Panc1 (cell line): ENCODE data around the gene GRHL3.

ENCODE experiments used
- CTCF ChIP-seq: fragments of 450-650 bp; IDR thresholded peaks from 2 replicates; pipeline ENCODE4 v1.5.1; 2017; ENCODE audit warnings: mild to moderate bottlenecking
- POLR2AphosphoS5 ChIP-seq: IDR thresholded peaks from 2 replicates; pipeline ENCODE4 v1.6.1; 2012; ENCODE audit warnings: mild to moderate bottlenecking, low read depth, low read length, moderate library complexity
- SIN3A ChIP-seq: IDR thresholded peaks from 2 replicates; pipeline ENCODE4 v1.6.1; 2012; ENCODE audit warnings: low read depth, mild to moderate bottlenecking, low read length, moderate library complexity, borderline replicate concordance; ENCODE audit not compliant: insufficient read depth

- no peak for TF ChIP-seq SIN3A
- TF ChIP-seq CTCF: no peak
- TF ChIP-seq POLR2AphosphoS5: no peak
Observed at GRCh38 chr1:24311741-24312140, 7.4 kb upstream of the GRHL3 start.
